GM21367 (cell line): ENCODE measurements around the gene GRID2.

Experiments
- ATAC-seq: cut with Tn5 transposase; IDR thresholded peaks from one replicate; pipeline ENCODE4 v1.9.1; 2021; ENCODE audit not compliant: unreplicated experiment

Gene GRID2

GRCh38 chr4:93772858-93773257 lies 1469.1 kb downstream of the GRID2 start:
- no peak for ATAC-seq

DNA sequence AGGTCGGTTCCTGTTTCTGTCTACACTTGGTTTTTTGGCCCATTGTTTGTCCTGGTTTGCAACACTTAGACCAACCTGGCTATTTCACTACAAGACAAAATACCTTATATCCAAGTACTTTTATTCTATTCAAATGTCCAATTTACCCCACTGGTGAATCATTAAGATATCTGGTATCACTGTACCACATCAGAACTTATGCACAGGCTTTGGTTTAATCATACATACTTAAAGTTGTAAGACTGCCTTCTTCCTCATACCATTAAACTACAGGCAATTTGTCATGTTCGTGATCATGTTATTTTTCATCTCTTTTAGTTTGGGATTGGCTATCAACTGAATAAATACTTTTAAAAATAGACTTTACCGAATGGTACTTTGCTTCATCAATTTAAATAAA lies 1471.8 kb downstream of the GRID2 start:
- ATAC-seq = no peak

GRCh38 chr4:93776386-93777080 lies 1472.8 kb downstream of the GRID2 start:
- ATAC-seq = no peak

GRCh38 chr4:93777081-93777460 lies 1473.3 kb downstream of the GRID2 start:
- no peak for ATAC-seq

DNA sequence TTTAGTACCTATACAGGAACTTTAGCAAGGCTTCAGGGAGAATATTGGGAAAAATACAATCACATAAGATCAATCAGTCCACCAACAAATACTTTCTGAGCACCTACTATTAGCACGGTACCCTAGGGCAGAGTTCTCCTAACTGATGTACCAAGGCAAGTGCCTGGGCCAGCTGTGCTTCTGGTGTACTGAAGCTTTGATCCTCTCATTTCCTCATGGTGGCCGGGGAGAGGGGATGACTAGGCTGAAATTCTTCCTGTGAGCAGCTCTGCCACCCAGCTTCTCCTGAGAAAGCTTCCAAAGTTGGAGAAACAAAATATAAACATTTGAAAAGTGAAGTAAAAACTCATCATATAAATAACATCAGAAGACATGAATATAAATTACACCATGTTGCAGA lies 1475.5 kb downstream of the GRID2 start:
- no peak for ATAC-seq

- no peak for ATAC-seq
These were observed 1476.3 kb downstream of the GRID2 start for GRCh38 chr4:93780080-93780479.

DNA sequence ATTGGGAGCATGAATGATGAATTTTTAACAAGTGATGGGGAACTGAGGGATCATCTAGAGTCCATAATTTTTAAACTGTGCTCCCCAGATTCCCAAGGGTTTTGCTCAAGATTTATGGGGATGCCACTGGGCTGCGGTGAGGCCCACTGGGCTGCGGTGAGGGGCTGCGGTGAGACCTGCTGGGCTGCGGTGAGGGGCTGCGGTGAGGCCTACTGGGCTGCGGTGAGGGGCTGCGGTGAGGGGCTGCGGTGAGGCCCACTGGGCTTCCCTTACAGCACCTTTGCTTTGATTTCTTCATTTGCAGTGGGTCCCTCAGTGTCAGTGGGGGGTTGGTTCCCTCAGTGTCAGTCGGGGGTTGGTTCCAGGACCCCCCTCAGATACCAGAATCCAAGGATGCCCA lies 1477.4 kb downstream of the GRID2 start:
- ATAC-seq = no peak

- ATAC-seq = no peak
These were observed 1482.4 kb downstream of the GRID2 start for GRCh38 chr4:93786149-93786548.

DNA sequence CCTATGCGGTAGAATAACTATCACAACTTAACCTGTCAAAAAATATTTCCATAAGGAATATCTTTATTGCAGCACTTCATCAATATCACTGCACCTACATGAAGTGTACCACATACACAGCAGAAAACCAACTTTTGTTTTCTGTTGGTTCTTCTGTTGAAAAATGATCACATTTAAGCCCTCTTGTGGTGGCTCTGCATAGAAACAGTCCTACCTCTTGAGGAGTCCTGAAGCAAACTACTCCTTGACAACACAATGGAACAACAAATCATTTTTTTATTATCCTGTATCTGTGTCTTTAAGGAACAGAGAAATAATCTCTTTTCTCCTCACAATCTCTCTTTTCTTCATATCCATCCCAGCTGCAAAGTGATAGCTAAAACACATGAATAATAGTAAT lies 1484.9 kb downstream of the GRID2 start:
- ATAC-seq = no peak

DNA sequence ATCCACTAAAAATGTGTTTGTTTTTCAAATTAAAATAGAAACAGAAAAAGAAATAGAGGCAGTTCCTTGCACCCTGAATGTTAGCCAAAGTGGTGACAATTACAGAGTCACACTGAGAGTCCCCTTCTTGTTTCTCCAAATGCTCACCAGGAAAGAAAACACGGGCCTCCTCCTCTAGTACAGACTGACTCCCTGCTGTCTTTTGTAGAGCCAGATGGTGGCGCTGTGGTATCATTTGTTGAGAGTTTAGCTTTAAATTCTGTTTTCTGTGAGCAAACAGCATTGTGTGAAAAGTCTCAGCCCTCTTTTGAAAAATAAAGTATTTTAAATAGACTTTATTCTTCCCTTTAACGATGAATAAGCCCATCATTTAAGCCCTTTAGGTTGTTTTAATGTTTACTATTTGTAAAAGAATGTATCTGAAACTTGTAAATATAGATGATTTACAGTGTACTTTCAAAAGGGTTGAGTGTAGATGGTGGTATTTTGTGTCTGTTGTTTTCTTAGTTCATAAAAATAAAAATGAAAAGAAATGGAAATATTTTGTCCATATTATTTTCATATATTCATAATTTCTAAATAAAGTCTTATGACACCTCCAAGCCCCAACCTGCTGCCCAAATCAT lies 1487.9 kb downstream of the GRID2 start:
- ATAC-seq = peak; percentile 80

DNA sequence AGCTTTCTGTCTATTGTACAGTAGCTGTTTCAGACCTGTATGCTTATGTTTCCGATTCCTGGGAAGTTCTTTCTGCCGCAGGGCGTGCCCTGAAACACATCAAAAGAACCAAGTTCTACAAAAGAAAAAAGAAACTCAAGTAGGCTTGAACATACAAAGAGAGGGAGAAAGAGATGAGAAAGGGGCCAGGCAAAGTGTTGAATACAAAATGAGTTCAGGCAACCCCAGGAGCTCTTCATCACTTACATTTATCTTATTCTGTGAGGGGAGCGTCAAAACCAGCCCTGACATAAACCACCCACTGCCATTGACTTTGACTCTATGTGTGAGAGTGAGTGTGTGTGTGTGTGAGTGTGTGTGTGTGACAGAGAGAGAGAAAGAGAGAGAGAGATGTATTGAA lies 1498.3 kb downstream of the GRID2 start:
- ATAC-seq = no peak

GRCh38 chr4:93809773-93810172 lies 1506.0 kb downstream of the GRID2 start:
- ATAC-seq = no peak

DNA sequence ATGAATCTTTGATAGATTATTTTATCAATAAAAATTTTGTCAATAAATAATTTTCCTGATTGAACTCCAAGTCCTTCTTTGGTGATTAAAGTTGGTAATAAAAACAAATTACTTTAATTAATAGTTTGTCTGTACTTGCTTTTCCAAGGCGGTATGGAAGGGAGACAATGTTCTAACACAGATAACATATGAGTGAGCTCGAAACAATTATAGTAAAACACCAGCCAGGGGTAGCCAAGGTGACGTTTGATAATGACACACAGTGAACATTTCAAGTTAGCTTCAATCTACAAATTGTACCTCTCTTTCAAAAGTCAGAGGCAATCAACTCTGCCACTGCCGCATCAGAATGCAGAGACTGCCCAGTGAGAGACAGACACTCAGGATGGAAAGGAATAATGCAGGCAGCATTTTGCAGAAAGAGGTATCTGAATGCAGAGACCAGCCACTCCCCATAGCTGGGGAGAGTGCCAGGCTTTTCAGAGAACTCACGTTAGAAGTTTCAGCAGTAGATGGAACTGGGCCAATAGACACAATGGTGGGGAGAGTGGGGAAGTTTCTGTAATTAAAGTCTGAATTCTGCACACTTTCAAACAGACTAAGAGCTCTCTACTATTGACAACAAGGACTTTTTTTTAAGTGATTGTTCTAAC lies 1506.7 kb downstream of the GRID2 start:
- no peak for ATAC-seq

- ATAC-seq = no peak
These were observed 1509.3 kb downstream of the GRID2 start for GRCh38 chr4:93813092-93813491.

DNA sequence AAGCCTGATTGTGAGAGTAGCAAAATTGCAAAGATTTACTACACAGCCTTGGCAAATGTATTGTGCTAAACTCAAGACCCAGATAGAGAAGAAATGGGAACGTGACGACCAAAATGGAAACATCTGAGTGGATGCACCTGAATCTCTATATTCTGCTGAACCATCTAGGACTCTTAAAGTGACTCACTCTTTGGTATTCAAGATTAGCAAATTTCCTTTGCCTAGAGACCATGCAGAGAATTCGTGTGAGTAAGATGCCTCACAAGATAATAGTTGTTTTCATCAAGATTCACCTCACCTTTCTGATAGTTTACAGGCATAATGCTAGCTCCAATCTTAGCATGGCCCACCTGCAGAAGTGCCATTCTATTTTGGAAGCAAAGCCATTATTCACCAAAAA lies 1510.4 kb downstream of the GRID2 start:
- no peak for ATAC-seq

- no peak for ATAC-seq
These were observed 1511.0 kb downstream of the GRID2 start for GRCh38 chr4:93814722-93815121.
